Smooth muscle cell of the brain vasculature (primary cell): ENCODE measurements around the gene PKNOX1.
"Not testable (repeated sequence)": the region's sequence is repeated elsewhere in the genome, so short reads cannot be mapped to it uniquely, and the experiment has no call there.

Experiments used
- DNase-seq: peaks from one replicate; pipeline ENCODE4 v3.0.0-alpha.2; 2012; ENCODE audit warnings: low read depth, low spot score

Gene PKNOX1

DNA sequence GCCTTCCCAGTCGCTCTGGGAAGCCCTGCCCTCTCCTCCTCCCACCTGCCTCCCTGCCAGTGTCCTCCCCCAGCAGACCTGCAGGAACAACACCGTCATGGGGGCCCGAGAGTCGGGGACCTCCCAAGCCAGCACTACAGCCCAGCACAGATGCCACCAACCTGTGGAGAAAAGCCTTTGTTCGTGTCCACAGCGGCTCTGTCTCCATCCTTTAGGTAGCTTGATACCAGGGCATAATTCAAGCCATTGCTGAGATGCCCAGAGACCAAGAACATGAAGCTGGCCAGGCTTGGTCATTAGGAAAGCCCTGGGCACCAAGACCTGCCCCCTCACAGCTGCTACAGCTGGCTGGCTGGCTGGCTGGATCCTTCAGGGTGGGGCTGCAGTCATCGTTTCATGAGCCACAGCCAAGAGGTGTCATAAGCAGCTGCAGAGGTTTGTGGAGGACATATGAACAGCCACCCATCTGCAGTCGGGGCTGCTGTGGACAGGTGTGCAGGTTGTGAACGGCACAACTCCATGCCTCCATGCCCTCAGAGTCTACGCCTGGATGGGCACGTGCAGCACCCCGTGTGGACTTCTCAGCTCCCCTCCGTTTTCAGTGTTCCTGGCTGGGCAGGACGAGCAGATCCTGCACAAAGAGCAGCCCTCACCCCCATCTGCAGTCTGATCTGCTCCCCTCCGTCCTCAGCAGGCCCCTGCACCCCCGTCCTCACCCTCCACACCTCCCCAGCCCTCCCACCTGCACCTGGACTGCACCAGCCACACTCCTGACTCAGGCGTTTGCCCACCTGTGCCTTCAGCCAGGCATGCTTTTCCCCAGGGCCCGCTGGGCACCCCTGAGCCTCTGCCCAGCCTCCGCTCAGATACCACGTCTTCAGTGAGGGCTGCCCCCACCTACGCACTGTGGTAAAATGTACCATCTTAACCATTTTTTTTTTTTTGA, 71.8 kb downstream of the PKNOX1 start:
- DNase-seq = not testable (repeated sequence)

DNA sequence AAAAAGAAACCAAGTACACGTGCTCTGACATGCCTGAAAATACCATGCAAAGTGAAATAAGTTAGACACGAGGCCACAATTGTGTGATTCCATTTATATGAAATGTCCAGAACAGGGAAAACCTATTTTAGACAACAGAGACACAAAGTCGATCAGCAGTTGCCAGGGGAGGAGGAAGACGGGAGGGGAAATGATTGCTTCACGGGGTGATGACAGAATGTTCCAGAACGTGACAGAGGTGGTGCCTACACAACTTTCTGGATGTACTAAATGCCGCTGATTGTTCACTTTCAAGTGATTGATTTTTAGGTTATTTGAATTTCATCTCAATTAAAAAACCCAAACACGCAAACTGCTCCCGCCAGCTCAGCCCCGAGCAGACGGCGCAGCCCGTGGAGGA, 78.8 kb downstream of the PKNOX1 start:
- not testable (repeated sequence) for DNase-seq

DNA sequence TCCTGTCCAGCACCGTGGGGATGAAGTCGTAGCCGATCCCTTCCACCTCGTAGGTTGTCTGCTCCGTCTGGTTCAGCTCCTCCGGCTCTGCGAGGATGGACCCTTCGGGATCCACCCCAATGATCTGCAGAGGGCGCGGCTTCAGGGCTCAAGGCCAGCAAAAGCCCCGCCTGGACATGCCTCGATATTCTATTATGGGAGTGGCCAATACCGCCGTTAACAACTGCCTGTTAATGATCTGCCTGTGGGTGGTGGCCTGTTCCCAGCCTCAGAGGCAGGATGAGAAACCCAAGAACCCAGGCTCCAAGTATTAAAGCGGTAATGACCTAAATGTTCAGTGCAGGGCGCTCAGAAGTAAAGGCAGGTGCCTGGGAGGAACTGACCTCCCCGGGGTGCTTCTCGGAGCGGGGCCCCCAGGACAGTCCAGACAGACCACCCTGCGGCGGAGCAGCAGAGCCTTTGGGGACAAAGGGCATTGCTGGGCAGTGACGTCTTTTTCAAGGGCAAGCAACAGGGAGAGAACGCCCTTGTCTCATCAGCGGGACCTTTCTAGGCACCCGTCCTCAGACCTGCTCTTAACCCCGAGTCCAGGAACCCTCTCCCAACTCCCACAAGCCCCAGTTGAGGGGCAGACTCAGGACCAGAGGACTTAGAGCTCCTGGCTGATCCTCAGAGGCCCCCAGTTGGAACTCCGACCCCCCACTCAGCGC, 88.7 kb downstream of the PKNOX1 start:
- DNase-seq = not testable (repeated sequence)

DNA sequence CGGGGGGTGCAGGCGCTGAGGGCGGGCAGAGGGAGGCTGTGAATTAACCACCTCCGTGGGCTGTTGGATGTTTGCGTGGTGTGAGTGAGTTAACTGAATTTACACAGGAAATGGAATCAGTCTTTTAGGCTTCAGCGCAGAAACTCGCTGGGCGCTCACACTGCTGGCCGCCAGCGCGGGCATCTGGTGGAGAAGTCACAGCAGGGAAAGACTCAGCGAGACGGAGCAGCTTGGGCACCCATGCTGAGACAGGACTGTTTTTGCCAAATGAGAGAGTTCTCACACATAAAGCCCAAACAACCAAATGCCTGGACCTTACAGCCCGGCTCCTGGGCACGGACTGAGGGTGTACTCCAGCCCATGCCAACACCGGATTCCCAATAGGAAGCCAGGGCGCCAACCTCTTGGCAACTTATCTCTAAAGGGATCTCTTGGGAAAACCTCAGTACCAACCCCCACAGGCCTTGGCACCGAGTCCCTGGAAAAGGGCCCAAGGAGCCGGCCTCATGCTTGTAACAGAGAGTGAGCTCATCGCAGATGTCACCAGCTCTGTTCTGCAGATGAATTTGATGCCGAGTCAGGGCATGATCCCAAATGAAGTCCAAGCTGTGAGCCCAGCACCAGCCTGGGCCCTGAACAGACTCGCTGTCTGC, 90.0 kb downstream of the PKNOX1 start:
- DNase-seq = not testable (repeated sequence)

DNA sequence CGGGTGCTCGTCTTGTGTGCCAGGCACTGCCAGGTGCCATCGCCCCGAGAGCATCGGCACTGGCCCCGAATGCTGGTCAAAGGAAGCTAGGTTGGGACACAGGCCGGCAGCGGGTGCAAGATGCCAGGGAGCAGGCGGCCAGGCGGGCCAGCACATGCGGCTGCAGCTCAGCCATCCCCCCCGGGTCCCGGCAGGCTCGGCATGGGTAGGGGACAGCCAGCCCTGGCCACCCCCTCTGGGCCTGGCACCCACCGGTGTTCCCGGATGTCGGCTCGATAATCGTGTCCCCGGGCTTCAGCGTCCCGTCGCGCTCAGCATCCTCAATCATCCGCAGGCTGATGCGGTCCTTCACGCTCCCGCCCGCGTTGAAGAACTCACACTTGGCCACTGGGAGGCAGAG, 91.6 kb downstream of the PKNOX1 start:
- DNase-seq = not testable (repeated sequence)

DNA sequence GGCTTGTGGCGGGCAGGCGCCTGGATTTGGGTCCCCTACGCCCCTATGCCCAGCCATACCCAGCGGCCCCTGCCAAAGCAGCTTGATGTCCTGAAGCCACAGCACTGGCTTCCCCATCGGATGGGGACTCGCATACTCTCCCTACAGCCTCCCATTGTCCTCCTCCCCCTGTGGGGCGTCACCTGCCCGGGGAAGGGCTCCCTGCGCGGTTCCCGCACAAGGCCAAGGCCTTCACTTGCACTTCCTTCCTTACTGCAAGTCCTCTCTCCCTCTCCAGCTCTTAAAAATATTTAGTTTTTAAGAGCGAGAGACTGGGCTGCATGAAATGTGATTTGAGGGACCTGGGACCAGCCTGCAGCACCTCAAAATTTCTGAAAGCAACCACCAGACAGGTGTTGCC, 92.3 kb downstream of the PKNOX1 start:
- not testable (repeated sequence) for DNase-seq

DNA sequence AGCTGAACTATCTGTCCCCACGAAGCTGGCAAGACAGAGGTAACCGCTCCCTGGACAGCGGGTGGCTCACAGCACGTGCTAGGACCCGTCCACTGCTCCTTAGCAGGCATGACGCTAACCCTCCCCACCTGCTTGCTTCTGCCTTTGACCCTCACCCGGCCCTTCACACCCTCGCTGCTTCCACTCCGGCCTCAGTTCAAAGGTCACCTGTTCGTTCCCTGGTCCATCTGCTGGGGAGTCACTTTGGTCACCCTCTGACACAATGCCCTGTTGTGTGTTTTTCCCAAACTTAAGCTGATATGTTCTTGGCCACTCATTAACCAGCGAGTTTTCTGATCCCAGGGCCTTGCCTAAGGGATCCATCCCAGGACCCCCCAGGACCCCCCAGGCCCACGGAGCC, 93.7 kb downstream of the PKNOX1 start:
- not testable (repeated sequence) for DNase-seq

DNA sequence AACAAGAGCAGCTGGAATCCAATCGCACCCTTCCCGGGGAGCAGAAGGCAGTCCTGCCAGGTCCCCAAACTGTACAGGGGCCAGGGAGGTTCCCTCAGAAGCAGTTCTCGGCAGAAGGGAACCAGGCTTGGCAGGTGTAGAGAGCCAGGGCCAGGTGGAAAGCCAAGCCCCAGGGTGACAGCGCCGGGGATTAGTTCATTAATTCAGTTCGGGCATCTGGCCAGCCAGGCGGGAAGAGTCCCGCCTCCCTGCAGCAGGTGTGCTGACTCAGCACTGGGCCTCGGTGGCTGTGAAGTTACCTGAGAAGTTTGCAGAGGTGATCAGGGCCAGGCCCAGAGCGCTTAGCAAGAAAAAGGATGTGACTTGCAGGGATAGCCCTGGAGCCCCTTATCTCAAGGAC, 95.3 kb downstream of the PKNOX1 start:
- not testable (repeated sequence) for DNase-seq

DNA sequence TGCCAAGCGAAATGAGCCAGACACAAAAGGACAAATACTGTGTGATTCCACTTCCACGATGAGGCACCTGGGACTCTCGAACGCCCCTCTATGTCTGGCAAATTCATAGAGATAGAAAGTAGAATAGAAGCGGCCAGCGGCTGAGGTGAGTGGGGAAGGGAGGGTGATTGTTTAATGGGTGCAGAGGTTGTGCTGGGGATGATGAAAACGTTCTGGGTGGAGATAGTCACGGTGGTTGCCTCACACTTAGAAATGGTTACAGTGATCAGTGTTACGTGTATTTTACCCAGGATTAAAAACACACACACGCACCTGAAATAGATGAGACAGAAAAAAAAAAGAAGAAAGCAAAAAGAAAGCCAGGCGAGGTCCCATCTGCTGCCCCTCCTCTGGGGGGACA, 98.4 kb downstream of the PKNOX1 start:
- DNase-seq = not testable (repeated sequence)

DNA sequence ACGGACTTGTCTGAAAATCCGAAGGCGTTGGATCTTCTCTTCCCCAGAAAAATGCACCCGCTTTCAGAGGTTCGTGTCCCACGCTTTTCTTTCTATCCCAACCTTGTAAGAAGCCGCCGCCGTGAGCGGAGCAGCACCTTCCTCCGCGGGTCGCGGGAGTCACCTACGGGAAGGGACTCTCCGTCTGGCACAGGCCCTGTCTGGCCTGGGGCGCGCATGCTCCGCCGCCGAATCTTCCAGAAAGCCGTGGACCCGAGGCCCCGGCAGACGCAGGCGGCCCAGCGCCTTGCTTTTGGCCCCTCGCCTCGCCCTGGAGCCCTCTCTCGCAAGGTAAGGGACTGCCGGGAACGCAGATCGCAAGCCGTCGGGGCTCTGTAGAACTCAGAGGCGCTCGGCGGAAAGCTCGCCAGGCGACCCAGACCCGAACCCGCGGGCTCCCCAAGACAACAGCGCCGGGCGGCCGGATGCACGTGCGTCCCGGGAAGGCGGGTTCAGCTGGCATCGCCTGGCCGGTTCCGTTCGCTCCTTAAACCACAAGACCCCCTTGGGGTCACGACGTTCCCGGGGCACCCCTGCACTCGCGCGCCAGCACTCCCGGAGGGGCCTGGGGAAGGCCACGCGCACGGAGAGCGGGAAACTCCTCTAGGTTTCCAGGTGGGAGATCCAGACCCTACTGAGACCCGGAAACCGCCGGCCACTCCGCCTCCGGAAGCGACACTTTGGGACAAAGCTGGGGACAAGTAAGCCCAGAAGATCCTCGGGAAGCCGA, 100.2 kb downstream of the PKNOX1 start:
- DNase-seq = not testable (repeated sequence)

DNA sequence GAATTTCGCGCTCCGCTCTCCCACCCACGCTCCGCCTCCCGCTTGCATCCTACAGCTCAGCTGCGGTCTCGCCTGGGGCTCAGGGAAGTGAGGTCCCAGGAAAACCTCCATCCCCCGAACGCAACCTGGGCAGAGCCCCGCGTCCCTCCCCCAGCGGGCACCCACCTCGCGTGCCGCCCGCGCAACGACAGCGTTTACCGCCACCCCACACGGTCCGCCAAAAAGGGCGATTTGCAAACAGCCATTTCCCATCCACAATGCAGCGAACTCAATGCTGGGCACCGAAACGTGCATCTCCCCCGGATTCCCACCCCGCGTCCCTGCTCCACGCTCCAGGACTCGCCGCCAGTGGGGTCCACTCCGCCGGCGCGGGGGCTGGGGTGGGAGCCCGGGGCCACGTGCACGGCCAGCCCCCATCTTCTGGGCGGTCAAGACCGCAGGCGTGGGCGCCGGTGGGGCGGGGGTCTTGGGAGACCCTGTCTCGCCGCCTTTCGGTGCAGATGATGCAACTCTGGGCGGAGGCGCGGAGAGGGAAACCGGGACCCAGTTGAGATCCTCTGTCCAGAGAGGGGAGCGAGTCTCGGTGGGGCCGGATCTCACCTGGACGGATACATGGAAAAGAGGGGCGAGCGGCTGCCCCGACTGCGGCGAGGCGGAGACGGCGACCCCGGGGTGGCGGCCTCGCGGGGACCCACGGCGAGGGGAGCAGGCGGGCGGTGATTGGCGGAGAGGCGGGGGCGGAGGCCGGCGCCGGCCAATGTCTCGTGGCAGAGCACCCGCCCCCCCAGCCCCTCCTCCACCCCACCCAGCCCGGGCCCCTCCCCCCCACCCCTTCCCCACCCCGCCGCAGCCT, 101.0 kb downstream of the PKNOX1 start, which contains the start of gene CBS:
TSS of gene CBS (minus strand) at position 666 of the 853 bp plus-strand sequence. CDS start 3,642 bp downstream, outside the sequence.
- not testable (repeated sequence) for DNase-seq

DNA sequence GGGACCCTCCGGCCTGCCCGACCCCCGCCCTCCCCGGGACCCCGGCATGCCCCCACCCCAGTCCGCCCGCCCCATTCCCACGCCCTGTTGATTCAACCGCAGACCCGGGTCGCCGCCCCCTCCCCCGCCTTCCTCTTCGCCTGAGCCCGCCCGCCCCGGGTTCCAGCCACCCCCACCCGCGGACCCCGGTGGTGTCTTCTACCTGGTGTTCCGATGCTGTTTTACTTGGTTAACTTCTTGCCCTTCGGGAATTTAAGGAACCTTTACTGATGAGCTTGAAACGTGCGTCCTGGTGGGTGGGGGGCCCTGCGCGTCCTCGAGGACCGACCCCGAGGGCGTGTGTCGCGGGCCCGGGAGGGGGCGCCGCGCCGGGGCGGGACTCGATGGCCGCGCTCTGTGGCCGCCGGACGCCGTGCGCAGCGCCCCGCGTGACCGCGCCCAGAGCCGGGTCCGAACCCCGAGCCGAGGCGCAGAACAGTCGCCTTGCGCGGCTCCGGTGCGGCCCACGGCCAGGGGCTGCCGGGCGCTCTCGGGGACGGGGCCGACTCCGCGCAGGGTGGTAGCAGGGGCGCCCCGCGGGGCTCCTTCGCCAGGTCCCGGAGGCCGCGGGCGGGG, 101.8 kb downstream of the PKNOX1 start:
- DNase-seq = not testable (repeated sequence)

DNA sequence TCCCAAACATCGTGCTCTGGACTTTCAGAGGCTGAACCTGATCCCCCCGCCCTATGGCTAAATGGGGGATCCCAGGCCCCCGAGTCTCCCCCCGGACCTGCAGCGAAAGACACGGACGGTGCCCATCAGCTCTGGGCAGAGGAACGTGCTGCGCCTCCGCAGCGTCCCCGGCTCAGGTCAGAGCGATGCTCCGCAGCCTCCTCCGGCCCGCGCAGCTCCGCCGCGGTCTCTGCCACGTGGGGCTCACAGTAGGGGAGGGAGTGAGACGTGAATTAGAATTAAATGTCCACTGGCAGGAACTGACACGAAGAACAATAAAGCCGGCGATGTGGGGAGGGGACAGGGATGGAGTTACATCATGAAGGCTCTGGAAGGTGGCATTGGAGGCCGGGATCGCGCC, 102.3 kb downstream of the PKNOX1 start:
- DNase-seq = not testable (repeated sequence)

DNA sequence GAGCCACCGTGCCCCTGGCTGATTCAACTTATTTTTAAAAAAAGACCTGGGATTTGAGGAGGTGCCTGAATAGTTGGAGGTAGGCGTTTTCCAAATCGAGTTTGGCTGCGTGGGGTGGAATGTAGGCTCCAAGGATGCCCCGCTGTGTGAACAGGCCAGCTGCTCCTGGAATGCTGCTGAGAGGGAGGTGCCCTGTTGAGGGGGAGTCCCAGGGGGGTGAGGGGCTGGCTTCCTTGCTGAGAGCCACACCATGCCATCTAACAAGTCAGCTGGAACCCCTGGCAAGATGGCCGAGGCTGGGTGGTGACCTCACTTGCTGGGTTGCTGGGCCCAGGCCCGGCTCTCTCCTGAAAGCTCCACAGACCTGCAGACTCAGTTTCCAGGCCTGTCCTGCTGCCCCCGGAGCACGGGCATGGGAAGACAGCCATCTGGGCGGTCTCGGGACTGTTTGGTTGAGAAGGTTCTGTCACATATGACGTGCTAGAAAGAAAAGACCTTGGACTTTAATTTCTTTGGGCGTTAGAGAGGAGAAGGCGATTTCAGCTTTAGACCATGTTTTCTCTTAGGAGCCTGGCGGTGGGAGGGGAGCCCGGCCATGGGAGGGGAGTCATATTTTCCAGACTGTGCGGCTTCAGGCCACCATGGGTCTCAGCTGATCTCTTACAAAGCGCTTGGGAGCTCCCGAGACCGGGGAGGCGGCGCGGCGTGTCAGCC, 108.4 kb downstream of the PKNOX1 start:
- not testable (repeated sequence) for DNase-seq
